Measurements from ENCODE around the gene STAB2. TPM values are rescaled to one million over a fixed set of nuclear protein-coding genes. Genes with fewer than 3 reads are reported as not detected.

The STAB2 gene
- polyA plus RNA-seq, 3 donors = not detected

- Histone ChIP-seq H4K20me1 (ENCODE audit: insufficient read depth, low read length) (no peaks in the 10 kb centered on the region), H3K79me2 (ENCODE audit: insufficient read depth, low read length) (no peaks in the 10 kb centered on the region), H3K9ac (ENCODE audit: insufficient read depth, low read length, poor library complexity, severe bottlenecking) (no peak overlapping the region), H3K27me3 (ENCODE audit: control insufficient read depth in 2 of 2, insufficient read depth in 2 of 2, low read length in 2 of 2) (no peaks in the 10 kb centered on the region), H3K4me2 (replicated peaks; ENCODE audit: extremely low read depth, low read length, poor library complexity, severe bottlenecking) (no peak overlapping the region), H2AFZ (ENCODE audit: insufficient read depth, low read depth, low read length, poor library complexity, severe bottlenecking) (no peak overlapping the region), H3K4me3 (replicated peaks in 1 of 3; ENCODE audit: low read depth in 2 of 3, low read length in 3 of 3) (no peak overlapping the region), H3K4me1 (ENCODE audit: control insufficient read depth in 1 of 2, insufficient read depth in 2 of 2, low read length in 2 of 2) (no peaks in the 10 kb centered on the region), H3K36me3 (replicated peaks in 1 of 2; ENCODE audit: control insufficient read depth in 1 of 2, insufficient read depth in 2 of 2, low read length in 2 of 2) (no peaks in the 10 kb centered on the region), H3K27ac (ENCODE audit: low read depth in 1 of 2, low read length in 2 of 2) (no peak overlapping the region), H3K9me3 (replicated peaks in 1 of 2; ENCODE audit: control insufficient read depth in 1 of 2, insufficient read depth in 1 of 2, low read length in 2 of 2) (no peaks in the 10 kb centered on the region)
- peaks cover 0 to 5% (median 0%) of the 10 kb centered on the region in 7 donors for H3K9me3 Mint-ChIP-seq
- H3K4me3 Mint-ChIP-seq = no peak overlapping the region
- H3K27ac Mint-ChIP-seq = no peak overlapping the region
- no peaks in the 10 kb centered on the region for H3K4me1 Mint-ChIP-seq
- no peak for TF ChIP-seq CTCF (IDR thresholded peaks at IDR 0.05)
- no peak for DNase-seq
- peaks cover 0 to 7% (median 6%) of the 10 kb centered on the region in 3 donors for H3K27me3 Mint-ChIP-seq (ENCODE audit: low read depth in 3 of 3)
- intact Hi-C loops (cut with micrococcal nuclease) = loop anchor here (5.0 to 10.0 kb wide), 2 partner anchors 600 to 1773 kb away; no protein-coding TSS in a partner anchor
- H3K36me3 Mint-ChIP-seq = no peaks in the 10 kb centered on the region
- 80% methylated on average over 1 of the region's 3 CpGs for WGBS (ENCODE audit: insufficient coverage)
Measured at GRCh38 chr12:103547376-103547775, 39.7 kb upstream of the STAB2 start.

- H3K27ac Mint-ChIP-seq = no peak overlapping the region
- no peak overlapping the region for H2AFZ ChIP-seq (ENCODE audit: insufficient read depth, low read depth, low read length, poor library complexity, severe bottlenecking)
- H3K36me3 Mint-ChIP-seq = no peaks in the 10 kb centered on the region
- H3K4me3 ChIP-seq (replicated peaks in 1 of 3; ENCODE audit: low read depth in 2 of 3, low read length in 3 of 3) = no peak overlapping the region
- no peak overlapping the region for H3K4me2 ChIP-seq (replicated peaks; ENCODE audit: extremely low read depth, low read length, poor library complexity, severe bottlenecking)
- intact Hi-C loops (cut with micrococcal nuclease) = loop anchor here (5.0 to 10.0 kb wide), 2 partner anchors 601 to 1773 kb away; no protein-coding TSS in a partner anchor
- peaks cover 0 to 9% (median 6%) of the 10 kb centered on the region in 3 donors for H3K27me3 Mint-ChIP-seq (ENCODE audit: low read depth in 3 of 3)
- no peaks in the 10 kb centered on the region for H3K4me1 ChIP-seq (ENCODE audit: control insufficient read depth in 1 of 2, insufficient read depth in 2 of 2, low read length in 2 of 2)
- H3K79me2 ChIP-seq (ENCODE audit: insufficient read depth, low read length) = no peaks in the 10 kb centered on the region
- no peak overlapping the region for H3K9ac ChIP-seq (ENCODE audit: insufficient read depth, low read length, poor library complexity, severe bottlenecking)
- H3K27me3 ChIP-seq (ENCODE audit: control insufficient read depth in 2 of 2, insufficient read depth in 2 of 2, low read length in 2 of 2) = no peaks in the 10 kb centered on the region
- no peak for TF ChIP-seq CTCF (IDR thresholded peaks at IDR 0.05)
- DNase-seq = no peak
- H3K27ac ChIP-seq (ENCODE audit: low read depth in 1 of 2, low read length in 2 of 2) = no peak overlapping the region
- no peaks in the 10 kb centered on the region for H3K36me3 ChIP-seq (replicated peaks in 1 of 2; ENCODE audit: control insufficient read depth in 1 of 2, insufficient read depth in 2 of 2, low read length in 2 of 2)
- H3K9me3 ChIP-seq (replicated peaks in 1 of 2; ENCODE audit: control insufficient read depth in 1 of 2, insufficient read depth in 1 of 2, low read length in 2 of 2) = no peaks in the 10 kb centered on the region
- H4K20me1 ChIP-seq (ENCODE audit: insufficient read depth, low read length) = no peaks in the 10 kb centered on the region
- WGBS (ENCODE audit: insufficient coverage) = no CpG with 5 or more reads among the region's 6 CpGs
- peaks cover 0 to 5% (median 0%) of the 10 kb centered on the region in 7 donors for H3K9me3 Mint-ChIP-seq
- H3K4me1 Mint-ChIP-seq = no peaks in the 10 kb centered on the region
- no peak overlapping the region for H3K4me3 Mint-ChIP-seq
Measured at GRCh38 chr12:103547929-103548328, 39.1 kb upstream of the STAB2 start.

All from CD14-positive monocyte (primary cell).